Adrenal gland (tissue), 12 donors: ENCODE measurements around the gene PPM1M. TPM values are rescaled to one million over a fixed set of nuclear protein-coding genes. Genes with fewer than 3 reads are reported as not detected.
A peak's percentile ranks its signal among the peaks of the same experiment; 100 is the strongest.

ENCODE experiments used
- DNase-seq, 7 donors: peaks; one replicate each; pipeline ENCODE4 v3.0.0-alpha.2; 2019 to 2020
- H3K27ac ChIP-seq, 5 donors: fragments of 200-600 bp; sonication (generic) in 4 of 5; 1 replicate in 3 of 5; 2 replicates in 2 of 5; pipeline versions ENCODE4 v1.5.1 to v1.8.0; 2016 to 2020; ENCODE audit warnings: mild to moderate bottlenecking in 1 of 5
- H3K27me3 ChIP-seq: fragments of 200-600 bp; 2 replicates; pipeline ENCODE4 v1.8.0; 2021
- H3K36me3 ChIP-seq, 2 donors: fragments of 200-600 bp; replicated peaks in 1 of 2; 1 replicate in 1 of 2; 2 replicates in 1 of 2; pipeline versions ENCODE4 v1.5.1 to v1.8.0; 2018 to 2022
- H3K4me1 ChIP-seq, 2 donors: fragments of 200-600 bp; replicated peaks in 1 of 2; 1 replicate in 1 of 2; 2 replicates in 1 of 2; pipeline versions ENCODE4 v1.5.1 to v1.8.0; 2018 to 2021
- H3K4me3 ChIP-seq, 4 donors: fragments of 200-600 bp; sonication (generic) in 3 of 4; one replicate each; pipeline ENCODE4 v1.5.1; 2016 to 2018
- H3K9me3 ChIP-seq, 3 donors: fragments of 200-600 bp; sonication (generic) in 1 of 3; replicated peaks in 1 of 3; 1 replicate in 2 of 3; 2 replicates in 1 of 3; pipeline versions ENCODE4 v1.5.1 to v1.8.0; 2016 to 2021
- POLR2A ChIP-seq, 2 donors: fragments of 450-650 bp; IDR thresholded peaks; one replicate each; pipeline ENCODE4 v1.6.1; 2017; ENCODE audit warnings: antibody characterized with exemption in 2 of 2, mild to moderate bottlenecking in 2 of 2, moderate library complexity in 1 of 2
- WGBS, 4 donors: extraction: QIAGEN DNeasy Blood & Tissue Kit in 2 of 4; methylation state at CpG; one replicate each; pipeline versions ENCODE4 v1.1.5 to v1.1.7; 2013 to 2017; 5-methylcytosine and 5-hydroxymethylcytosine counted together
- intact Hi-C, 2 donors: fragments of 100-400 bp; cut with DNase I; formaldehyde crosslinking; loops; one replicate each; pipeline versions ENCODE4 v1.14.1 to v1.15.0; 2022 to 2023
- polyA plus RNA-seq, 3 donors: library from polyadenylated mRNA; stranded (reverse); fragments of 200-250 nt in 2 of 3; fragments of 350-450 nt in 1 of 3; fragmentation: Illumina TruSeq in 1 of 3; extraction: RNeasy Lipid Tissue Mini Kit (QIAGEN cat#74804) in 1 of 3; gene quantifications; one replicate each; pipeline ENCODE4 v1.2.3, GENCODE V29; 2013 to 2014
- total RNA-seq, 9 donors: library from RNA; depleted of rRNA in 4 of 9; stranded (reverse); fragments of >200 nt in 4 of 9; fragments of 120-200 nt in 1 of 9; fragmentation: NEBNext Ultra II Directional in 1 of 9; extraction: Animal tissue kit (Norgen Biotek cat#: 25700) in 1 of 9; gene quantifications; one replicate each; pipeline versions ENCODE4 v1.1.0 to v1.2.4, GENCODE V29; 2013 to 2023
- TF ChIP-seq, protein P1 (sequence below), 6 experiments: fragments of 450-650 bp in 4 of 6; fragments of 200-600 bp in 2 of 6; sonication (generic) in 1 of 6; IDR thresholded peaks; 1 replicate in 5 of 6; 2 replicates in 1 of 6; pipeline versions ENCODE4 v1.5.1 to v1.8.0; 2016 to 2021; ENCODE audit warnings: antibody characterized with exemption in 6 of 6, mild to moderate bottlenecking in 2 of 6, moderate library complexity in 1 of 6
- donor health status: healthy with polysubstance abuse.
- donor health status: Bipolar disorder and iron deficiency.
- donor health status: DM: yes; HTN: yes; CAD: no.
- donor health status: DM: no; HTN: no; CAD: no.
- donor health status: DM: no; HTN: no; CAD: no.
- donor health status: DM: yes; HTN: yes; CAD: no.

Gene PPM1M
- total and polyA plus RNA-seq, 12 donors = 3.2 to 29.8 (median 21.7) TPM

DNA sequence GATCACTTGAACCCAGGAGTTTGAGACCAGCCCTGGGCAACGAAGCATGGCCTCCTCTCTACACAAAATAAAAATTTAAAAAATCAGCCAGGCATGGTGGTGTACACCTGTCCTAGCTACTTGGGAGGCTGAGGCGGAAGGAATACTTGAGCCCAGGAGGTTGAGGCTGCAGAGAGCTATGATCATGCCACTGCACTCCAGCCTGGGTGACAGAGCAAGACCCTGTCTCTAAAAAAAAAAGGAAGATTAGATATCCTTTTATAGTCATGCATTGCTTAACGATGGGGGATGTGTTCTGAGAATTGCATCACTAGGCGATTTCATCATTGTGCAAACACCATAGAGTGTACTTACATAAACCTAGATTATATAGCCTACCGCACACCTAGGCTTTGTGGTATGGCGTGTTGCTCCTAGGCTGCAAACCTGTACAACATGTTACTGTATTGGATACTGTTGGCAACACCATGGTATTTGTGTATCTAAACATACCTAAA lies 35.0 kb upstream of the PPM1M start:
- TF ChIP-seq, protein P1, sequence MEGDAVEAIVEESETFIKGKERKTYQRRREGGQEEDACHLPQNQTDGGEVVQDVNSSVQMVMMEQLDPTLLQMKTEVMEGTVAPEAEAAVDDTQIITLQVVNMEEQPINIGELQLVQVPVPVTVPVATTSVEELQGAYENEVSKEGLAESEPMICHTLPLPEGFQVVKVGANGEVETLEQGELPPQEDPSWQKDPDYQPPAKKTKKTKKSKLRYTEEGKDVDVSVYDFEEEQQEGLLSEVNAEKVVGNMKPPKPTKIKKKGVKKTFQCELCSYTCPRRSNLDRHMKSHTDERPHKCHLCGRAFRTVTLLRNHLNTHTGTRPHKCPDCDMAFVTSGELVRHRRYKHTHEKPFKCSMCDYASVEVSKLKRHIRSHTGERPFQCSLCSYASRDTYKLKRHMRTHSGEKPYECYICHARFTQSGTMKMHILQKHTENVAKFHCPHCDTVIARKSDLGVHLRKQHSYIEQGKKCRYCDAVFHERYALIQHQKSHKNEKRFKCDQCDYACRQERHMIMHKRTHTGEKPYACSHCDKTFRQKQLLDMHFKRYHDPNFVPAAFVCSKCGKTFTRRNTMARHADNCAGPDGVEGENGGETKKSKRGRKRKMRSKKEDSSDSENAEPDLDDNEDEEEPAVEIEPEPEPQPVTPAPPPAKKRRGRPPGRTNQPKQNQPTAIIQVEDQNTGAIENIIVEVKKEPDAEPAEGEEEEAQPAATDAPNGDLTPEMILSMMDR (IDR thresholded peaks at IDR 0.05) = no peak
- TF ChIP-seq POLR2A (IDR thresholded peaks at IDR 0.05) = peak in 1 of 2 donors; percentile 18
- H3K27me3 ChIP-seq = no peaks in the 10 kb centered on the region
- H3K4me1 ChIP-seq = peaks cover 0 to 47% of the 10 kb centered on the region in 2 donors
- no peak overlapping the region for H3K4me3 ChIP-seq
- no peaks in the 10 kb centered on the region for H3K9me3 ChIP-seq
- intact Hi-C loops = no loop called here
- DNase-seq = no peak
- peak overlapping the region in 2 of 5 donors; percentile 62 to 80 for H3K27ac ChIP-seq
- WGBS, 4 donors = 62 to 75% (median 70%) methylated on average over 6 of the region's 6 CpGs
- peaks cover 0 to 100% of the 10 kb centered on the region in 2 donors for H3K36me3 ChIP-seq

DNA sequence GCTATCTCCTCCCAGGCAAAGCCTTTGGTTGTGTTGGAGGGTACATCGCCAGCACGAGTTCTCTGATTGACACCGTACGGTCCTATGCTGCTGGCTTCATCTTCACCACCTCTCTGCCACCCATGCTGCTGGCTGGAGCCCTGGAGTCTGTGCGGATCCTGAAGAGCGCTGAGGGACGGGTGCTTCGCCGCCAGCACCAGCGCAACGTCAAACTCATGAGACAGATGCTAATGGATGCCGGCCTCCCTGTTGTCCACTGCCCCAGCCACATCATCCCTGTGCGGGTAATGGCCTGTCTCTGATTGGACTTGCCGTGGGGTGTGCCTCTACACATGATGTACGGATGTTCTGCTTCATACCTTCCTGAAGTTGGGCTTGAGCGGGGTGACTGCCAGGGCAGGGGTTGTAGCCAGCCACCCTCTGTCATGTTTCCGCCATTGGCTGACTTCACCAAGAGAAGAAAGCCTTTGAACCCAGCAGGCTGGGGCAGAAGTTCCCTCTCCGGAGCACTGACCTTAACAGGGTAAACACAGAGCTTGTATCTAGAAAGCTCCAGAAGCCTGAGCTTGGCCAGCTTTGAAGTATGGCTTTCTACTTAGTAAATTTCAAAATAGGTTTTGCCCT lies 34.2 kb upstream of the PPM1M start:
- intact Hi-C loops = no loop called here
- Histone ChIP-seq H3K27ac (peak overlapping the region in 2 of 5 donors; percentile 62 to 80), H3K4me1 (peaks cover 0 to 42% of the 10 kb centered on the region in 2 donors), H3K27me3 (no peaks in the 10 kb centered on the region), H3K9me3 (no peaks in the 10 kb centered on the region), H3K4me3 (no peak overlapping the region), H3K36me3 (peaks cover 0 to 93% of the 10 kb centered on the region in 2 donors)
- WGBS, 4 donors = 81 to 89% (median 86%) methylated on average over 8 to 18 of the region's 18 CpGs
- peak in 1 of 7 donors; percentile 58 for DNase-seq
- TF ChIP-seq, protein P1 (IDR thresholded peaks at IDR 0.05) = no peak
- TF ChIP-seq POLR2A (IDR thresholded peaks at IDR 0.05) = peak in 1 of 2 donors; percentile 21

- TF ChIP-seq, protein P1 (IDR thresholded peaks at IDR 0.05) = no peak
- 51 to 72% (median 58%) methylated on average over 8 of the region's 8 CpGs for WGBS, 4 donors
- no peaks in the 10 kb centered on the region for H3K27me3 ChIP-seq
- no peak overlapping the region for H3K4me3 ChIP-seq
- intact Hi-C loops = no loop called here
- H3K27ac ChIP-seq = peak overlapping the region in 2 of 5 donors; percentile 21 to 65
- H3K36me3 ChIP-seq = peaks cover 0 to 76% of the 10 kb centered on the region in 2 donors
- H3K4me1 ChIP-seq = peaks cover 3 to 45% of the 10 kb centered on the region in 2 donors
- H3K9me3 ChIP-seq = no peaks in the 10 kb centered on the region
- DNase-seq = no peak
Observed at GRCh38 chr3:52213005-52213404, 32.6 kb upstream of the PPM1M start.

- Histone ChIP-seq H3K4me1 (peaks cover 3 to 45% of the 10 kb centered on the region in 2 donors), H3K9me3 (no peaks in the 10 kb centered on the region), H3K4me3 (no peak overlapping the region), H3K27ac (peak overlapping the region in 1 of 5 donors; percentile 65), H3K36me3 (peaks cover 0 to 67% of the 10 kb centered on the region in 2 donors), H3K27me3 (no peaks in the 10 kb centered on the region)
- intact Hi-C loops = no loop called here
- TF ChIP-seq, protein P1 (IDR thresholded peaks at IDR 0.05) = no peak
- TF ChIP-seq POLR2A (IDR thresholded peaks at IDR 0.05) = no peak
- no peak for DNase-seq
Observed at GRCh38 chr3:52213901-52214300, 31.7 kb upstream of the PPM1M start.
